ENCODE results near the gene COL17A1.

DNA sequence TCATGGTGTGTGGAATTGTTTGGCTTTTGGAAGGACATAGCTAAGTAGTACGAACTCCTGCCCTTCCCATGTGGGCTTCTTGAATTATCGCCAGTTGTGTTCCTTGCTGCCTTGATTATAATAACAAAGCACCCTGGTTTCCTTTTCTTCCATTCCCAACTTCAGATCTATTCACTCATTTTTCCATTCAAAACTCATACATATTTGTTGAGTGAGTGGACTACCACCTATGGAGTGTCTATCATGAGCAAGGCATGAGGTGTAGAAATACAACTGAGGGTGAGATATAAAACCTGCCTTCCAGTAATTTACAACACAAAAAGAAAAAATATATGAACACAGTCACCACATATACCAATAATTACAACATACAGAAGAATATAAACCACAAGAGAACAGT is 4.9 kb upstream of the COL17A1 start:
- TF ChIP-seq YY1 (IDR thresholded peaks at IDR 0.05; ENCODE audit: low read depth) (no peak), RAD21 (IDR thresholded peaks at IDR 0.05; ENCODE audit: low read depth) (no peak), EP300 (IDR thresholded peaks at IDR 0.05; ENCODE audit: borderline replicate concordance) (no peak), TAF1 (IDR thresholded peaks at IDR 0.05; ENCODE audit: low read depth) (no peak), REST (IDR thresholded peaks at IDR 0.05; ENCODE audit: low read depth) (no peak), TCF12 (IDR thresholded peaks at IDR 0.05; ENCODE audit: low read depth) (no peak), EGR1 (IDR thresholded peaks at IDR 0.05) (no peak)

All from Ishikawa (cell line).